Measurements from ENCODE around the gene TAF4.
A peak's percentile ranks its signal among the peaks of the same experiment; 100 is the strongest.

Gene TAF4

DNA sequence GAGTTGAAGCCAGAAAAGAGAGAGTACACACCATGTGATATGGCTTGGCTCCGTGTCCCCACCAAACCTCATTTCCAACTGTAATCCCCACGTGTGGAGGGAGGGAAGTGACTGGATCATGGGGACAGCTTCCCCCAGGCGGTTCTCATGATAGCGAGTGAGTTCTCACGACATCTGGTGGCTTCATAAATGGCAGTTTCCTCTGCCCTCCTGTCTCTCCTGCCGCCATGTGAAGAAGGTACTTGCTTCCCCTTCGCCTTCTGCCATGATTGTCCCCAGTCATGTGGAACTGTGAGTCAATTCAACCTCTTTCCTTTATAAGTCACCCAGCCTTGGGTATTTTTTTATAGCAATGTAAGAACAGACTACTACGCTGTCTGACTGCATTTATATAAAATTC lies 40.3 kb downstream of the TAF4 start:
- DNase-seq (ENCODE audit: low read depth): peak; percentile 2
- H3K4me1 ChIP-seq (ENCODE audit: control insufficient read depth, insufficient read depth, low read length): peaks cover 42% of the 10 kb centered on the region
- no peaks in the 10 kb centered on the region for H3K36me3 ChIP-seq (ENCODE audit: control insufficient read depth, insufficient read depth, low read length, severe bottlenecking)
- H3K9me3 ChIP-seq (ENCODE audit: control insufficient read depth, low read length): no peaks in the 10 kb centered on the region
- no peak overlapping the region for H3K4me3 ChIP-seq (ENCODE audit: low read length)
- peak overlapping the region; percentile 44 for H3K9ac ChIP-seq (ENCODE audit: low read length)
- H3K27me3 ChIP-seq (replicated peaks; ENCODE audit: control insufficient read depth, insufficient read depth, low read length): no peaks in the 10 kb centered on the region

DNA sequence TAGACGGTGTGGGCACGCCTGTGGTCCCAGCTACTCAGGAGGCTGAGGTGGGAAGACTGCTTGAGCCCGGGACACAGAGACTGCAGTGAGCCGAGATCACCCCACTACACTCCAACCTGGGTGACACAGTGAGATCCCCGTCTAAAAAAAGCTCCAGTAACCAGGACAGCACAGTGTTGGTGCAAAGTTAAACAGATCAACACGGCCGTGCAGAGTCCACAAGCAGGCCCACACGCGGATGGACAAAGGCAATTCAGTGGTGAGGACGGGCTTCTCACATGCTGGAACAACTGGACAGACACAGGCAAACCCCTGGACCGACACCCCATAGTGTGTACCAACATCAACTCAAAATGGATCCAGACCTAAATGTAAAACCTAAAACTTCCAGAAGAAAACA lies 41.7 kb downstream of the TAF4 start:
- H3K36me3 ChIP-seq (ENCODE audit: control insufficient read depth, insufficient read depth, low read length, severe bottlenecking): no peaks in the 10 kb centered on the region
- no peak for DNase-seq (ENCODE audit: low read depth)
- H3K4me1 ChIP-seq (ENCODE audit: control insufficient read depth, insufficient read depth, low read length): peaks cover 48% of the 10 kb centered on the region
- H3K9me3 ChIP-seq (ENCODE audit: control insufficient read depth, low read length): no peaks in the 10 kb centered on the region
- H3K27me3 ChIP-seq (replicated peaks; ENCODE audit: control insufficient read depth, insufficient read depth, low read length): no peaks in the 10 kb centered on the region
- no peak overlapping the region for H3K9ac ChIP-seq (ENCODE audit: low read length)
- H3K4me3 ChIP-seq (ENCODE audit: low read length): no peak overlapping the region

DNA sequence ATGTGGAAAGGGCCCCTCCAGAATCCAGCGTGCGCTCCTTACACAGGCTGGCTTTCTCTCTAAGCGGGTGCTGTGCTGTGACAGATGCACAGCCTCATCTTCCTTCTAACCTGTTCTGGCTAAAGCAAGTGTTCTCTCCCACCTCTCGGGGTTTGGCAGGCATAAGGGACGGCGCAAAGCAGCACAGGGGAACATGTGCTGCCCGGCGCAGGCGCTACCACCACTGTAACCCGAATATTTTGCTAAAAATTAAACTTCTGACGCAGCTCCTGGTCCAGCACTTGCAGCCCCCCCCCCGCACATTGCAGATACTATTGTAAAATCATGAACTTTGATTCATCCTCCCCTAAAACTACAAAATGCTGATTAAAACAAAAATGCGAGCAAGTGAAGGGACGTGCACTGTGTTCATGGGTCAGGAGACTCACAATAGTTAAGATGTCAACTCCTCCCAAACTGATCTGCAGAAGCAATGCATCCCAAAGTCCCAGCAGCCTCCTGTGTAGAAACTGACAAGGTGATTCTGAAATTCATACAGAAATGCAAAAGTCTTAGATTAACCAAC lies 43.0 kb downstream of the TAF4 start:
- Histone ChIP-seq H3K27me3 (replicated peaks; ENCODE audit: control insufficient read depth, insufficient read depth, low read length) (no peaks in the 10 kb centered on the region), H3K36me3 (ENCODE audit: control insufficient read depth, insufficient read depth, low read length, severe bottlenecking) (no peaks in the 10 kb centered on the region), H3K4me3 (ENCODE audit: low read length) (no peak overlapping the region), H3K9ac (ENCODE audit: low read length) (no peak overlapping the region), H3K4me1 (ENCODE audit: control insufficient read depth, insufficient read depth, low read length) (peaks cover 48% of the 10 kb centered on the region), H3K9me3 (ENCODE audit: control insufficient read depth, low read length) (no peaks in the 10 kb centered on the region)
- no peak for DNase-seq (ENCODE audit: low read depth)

DNA sequence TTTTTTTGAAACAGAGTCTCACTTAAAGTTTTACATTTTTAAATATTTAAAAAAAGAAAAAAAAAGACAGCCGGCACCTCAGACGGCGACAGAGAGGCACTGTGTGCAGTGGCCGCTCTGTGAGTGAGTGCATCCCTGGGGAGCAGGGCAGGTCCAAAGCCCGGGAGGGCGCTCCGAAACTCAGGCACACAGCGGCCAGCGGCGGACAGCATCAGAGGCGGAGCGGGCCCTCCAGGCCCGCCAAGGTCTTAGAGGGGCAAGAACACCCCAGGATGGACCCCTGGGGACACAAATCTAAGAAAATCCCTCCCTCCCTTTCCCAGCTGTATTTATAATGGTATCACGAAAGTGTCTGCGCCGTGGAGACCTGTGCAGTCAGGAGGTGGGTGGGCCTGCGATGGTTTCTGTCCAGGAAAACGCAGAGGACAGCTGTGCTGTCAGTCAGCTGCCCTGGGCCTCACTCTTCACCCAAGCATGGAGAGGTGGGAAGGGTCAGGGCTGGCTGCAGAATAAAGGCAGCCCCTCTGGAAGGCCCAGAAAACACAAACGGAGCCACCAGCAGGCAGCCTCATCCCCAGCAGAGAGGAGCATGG lies 43.8 kb downstream of the TAF4 start:
- no peaks in the 10 kb centered on the region for H3K36me3 ChIP-seq (ENCODE audit: control insufficient read depth, insufficient read depth, low read length, severe bottlenecking)
- no peak overlapping the region for H3K9ac ChIP-seq (ENCODE audit: low read length)
- peaks cover 42% of the 10 kb centered on the region for H3K4me1 ChIP-seq (ENCODE audit: control insufficient read depth, insufficient read depth, low read length)
- H3K27me3 ChIP-seq (replicated peaks; ENCODE audit: control insufficient read depth, insufficient read depth, low read length): no peaks in the 10 kb centered on the region
- no peak overlapping the region for H3K4me3 ChIP-seq (ENCODE audit: low read length)
- no peak for DNase-seq (ENCODE audit: low read depth)
- H3K9me3 ChIP-seq (ENCODE audit: control insufficient read depth, low read length): no peaks in the 10 kb centered on the region

DNA sequence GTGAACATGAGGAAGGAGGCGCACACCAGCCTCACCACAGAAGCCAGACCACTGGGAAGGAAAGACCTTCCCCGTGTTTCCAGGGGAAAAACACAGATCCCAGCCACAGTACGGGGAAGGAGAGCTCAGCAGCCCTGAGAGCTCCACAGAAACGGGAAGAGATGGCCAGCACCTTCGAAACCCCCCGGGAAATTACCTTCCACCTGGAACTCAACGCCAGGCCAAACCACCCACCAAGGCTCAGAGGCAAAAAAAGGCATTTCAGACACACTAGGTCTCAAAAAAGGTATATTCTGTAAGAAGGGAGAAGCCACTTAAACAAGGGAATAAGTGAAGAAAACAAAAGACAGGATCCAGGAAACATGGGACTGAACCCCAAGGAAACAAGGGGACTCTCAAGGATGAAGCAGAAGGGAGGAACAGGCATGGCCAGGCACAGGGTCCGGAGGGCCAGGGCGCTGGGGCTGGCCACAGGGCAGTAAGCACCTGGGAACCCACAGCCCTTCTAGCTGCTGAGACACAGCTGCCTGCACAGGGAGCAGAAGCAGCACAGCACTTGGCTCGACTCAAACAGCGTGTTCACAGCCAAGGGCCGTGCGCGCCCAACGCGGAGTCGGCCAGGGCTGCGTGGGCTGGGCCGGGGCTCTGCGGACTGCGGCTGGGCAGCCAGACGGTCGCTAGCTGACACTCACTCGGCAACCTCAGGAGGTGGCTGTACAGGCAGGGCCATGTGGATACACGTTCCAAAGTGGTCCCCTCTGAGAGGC lies 44.6 kb downstream of the TAF4 start:
- DNase-seq (ENCODE audit: low read depth): no peak
- H3K4me1 ChIP-seq (ENCODE audit: control insufficient read depth, insufficient read depth, low read length): peaks cover 36% of the 10 kb centered on the region
- H3K4me3 ChIP-seq (ENCODE audit: low read length): no peak overlapping the region

DNA sequence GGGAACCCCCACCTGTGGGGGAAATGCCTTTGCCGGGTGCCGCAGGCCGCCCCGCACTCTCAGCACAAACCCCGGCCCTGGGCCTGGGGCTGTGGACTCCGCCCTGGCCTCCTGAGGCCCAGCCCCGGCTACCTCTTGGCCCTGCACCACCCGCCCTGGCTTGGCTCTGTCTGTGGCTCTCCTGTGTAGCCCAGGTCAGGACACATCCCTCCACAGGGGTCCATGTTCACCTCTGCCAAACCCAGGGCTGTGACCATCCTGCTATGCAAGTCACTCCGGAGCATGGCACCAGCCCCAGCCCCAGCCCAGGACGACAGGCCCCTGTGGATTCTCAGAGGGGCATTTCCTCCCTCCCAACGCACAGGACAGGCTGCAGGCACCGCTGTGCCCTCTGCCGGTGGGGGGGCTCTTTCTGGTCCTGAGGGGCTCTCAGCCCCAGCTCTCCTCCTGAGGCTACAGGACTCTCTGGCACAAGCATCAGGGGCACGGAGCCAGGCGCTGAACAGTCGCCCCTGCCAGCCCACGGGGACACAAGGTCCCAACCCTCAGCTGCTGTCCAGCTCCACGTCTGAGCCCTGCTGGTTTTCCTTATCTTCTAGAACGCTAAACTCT lies 45.7 kb downstream of the TAF4 start:
- no peak for DNase-seq (ENCODE audit: low read depth)
- Histone ChIP-seq H3K4me3 (ENCODE audit: low read length) (no peak overlapping the region), H3K9ac (ENCODE audit: low read length) (no peak overlapping the region), H3K36me3 (ENCODE audit: control insufficient read depth, insufficient read depth, low read length, severe bottlenecking) (no peaks in the 10 kb centered on the region), H3K9me3 (ENCODE audit: control insufficient read depth, low read length) (no peaks in the 10 kb centered on the region), H3K27me3 (replicated peaks; ENCODE audit: control insufficient read depth, insufficient read depth, low read length) (no peaks in the 10 kb centered on the region), H3K4me1 (ENCODE audit: control insufficient read depth, insufficient read depth, low read length) (peaks cover 24% of the 10 kb centered on the region)

More for the DNA sequence above, 44.6 kb downstream of the TAF4 start:
- H3K36me3 ChIP-seq (ENCODE audit: control insufficient read depth, insufficient read depth, low read length, severe bottlenecking): no peaks in the 10 kb centered on the region
- H3K27me3 ChIP-seq (replicated peaks; ENCODE audit: control insufficient read depth, insufficient read depth, low read length): no peaks in the 10 kb centered on the region
- no peaks in the 10 kb centered on the region for H3K9me3 ChIP-seq (ENCODE audit: control insufficient read depth, low read length)
- no peak overlapping the region for H3K9ac ChIP-seq (ENCODE audit: low read length)

DNA sequence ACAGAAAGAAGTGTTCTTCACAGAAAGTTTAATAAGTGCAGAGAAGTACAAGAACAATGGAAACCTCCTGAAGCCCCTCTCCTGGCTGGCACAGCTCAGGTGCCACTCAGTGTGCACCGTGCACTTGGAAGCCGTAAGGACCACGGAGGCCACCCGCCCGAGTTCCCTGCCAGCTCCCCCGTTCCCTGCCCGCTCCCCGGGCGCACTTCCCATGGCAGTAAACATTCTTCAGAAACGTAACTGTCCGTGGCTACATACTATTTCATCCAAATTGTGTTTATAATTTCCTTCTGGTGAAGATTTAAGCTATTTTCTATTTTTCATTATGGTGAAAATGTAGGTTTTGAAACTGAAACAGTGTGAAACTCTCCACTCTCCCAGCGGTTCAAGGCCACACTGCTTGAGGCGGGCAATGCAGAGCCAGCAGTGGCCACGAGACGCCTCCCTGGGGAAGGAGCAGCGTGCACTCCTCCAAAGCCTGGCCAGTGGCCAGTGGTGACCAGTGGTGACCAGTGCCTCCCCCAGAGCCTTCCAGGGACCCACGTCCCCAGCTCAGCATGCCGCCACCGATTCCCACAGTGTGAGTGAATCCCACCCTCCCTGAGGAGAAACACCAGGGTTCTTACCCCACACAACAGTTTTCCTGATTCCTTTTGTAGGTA lies 46.4 kb downstream of the TAF4 start:
- H3K4me3 ChIP-seq (ENCODE audit: low read length): no peak overlapping the region
- H3K4me1 ChIP-seq (ENCODE audit: control insufficient read depth, insufficient read depth, low read length): peaks cover 22% of the 10 kb centered on the region
- H3K9me3 ChIP-seq (ENCODE audit: control insufficient read depth, low read length): no peaks in the 10 kb centered on the region
- no peaks in the 10 kb centered on the region for H3K36me3 ChIP-seq (ENCODE audit: control insufficient read depth, insufficient read depth, low read length, severe bottlenecking)
- no peak for DNase-seq (ENCODE audit: low read depth)
- no peaks in the 10 kb centered on the region for H3K27me3 ChIP-seq (replicated peaks; ENCODE audit: control insufficient read depth, insufficient read depth, low read length)
- no peak overlapping the region for H3K9ac ChIP-seq (ENCODE audit: low read length)

DNA sequence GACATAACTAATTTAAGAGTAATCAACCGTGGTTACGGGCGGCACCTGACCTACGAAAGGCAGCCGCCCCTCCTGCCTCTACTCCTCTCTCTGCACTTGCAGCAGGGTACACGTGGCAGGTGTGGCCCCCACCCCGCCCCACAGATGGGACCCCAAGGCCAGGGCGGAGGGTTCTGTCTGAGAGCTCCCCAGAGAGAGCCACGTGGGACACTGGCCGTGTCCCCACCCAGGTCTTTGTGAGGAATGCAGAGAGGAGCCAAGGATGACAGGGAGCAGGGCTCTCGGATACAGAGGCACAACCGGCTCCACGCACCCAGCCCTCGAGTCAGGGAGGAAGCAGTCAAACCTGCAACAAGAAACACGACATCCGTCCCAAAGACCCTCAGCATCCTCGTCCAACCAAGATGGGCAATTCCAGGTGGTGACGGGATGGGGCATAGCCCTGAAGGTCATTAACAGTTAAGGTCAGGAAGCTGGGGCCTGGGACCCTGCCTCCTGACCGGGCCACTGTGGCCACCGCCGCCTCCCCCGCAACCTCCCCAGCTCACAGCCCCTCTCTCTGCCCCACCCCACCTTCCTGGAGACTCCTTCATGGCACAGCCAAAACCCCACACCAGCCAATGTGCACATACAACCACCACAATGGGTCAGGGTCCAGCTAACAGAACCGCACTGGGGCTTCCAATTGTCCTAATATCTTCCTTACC lies 47.1 kb downstream of the TAF4 start:
- Histone ChIP-seq H3K9me3 (ENCODE audit: control insufficient read depth, low read length) (no peaks in the 10 kb centered on the region), H3K9ac (ENCODE audit: low read length) (no peak overlapping the region), H3K4me3 (ENCODE audit: low read length) (no peak overlapping the region), H3K27me3 (replicated peaks; ENCODE audit: control insufficient read depth, insufficient read depth, low read length) (no peaks in the 10 kb centered on the region), H3K4me1 (ENCODE audit: control insufficient read depth, insufficient read depth, low read length) (peaks cover 22% of the 10 kb centered on the region), H3K36me3 (ENCODE audit: control insufficient read depth, insufficient read depth, low read length, severe bottlenecking) (peaks cover under 1% of the 10 kb centered on the region)
- DNase-seq (ENCODE audit: low read depth): no peak

DNA sequence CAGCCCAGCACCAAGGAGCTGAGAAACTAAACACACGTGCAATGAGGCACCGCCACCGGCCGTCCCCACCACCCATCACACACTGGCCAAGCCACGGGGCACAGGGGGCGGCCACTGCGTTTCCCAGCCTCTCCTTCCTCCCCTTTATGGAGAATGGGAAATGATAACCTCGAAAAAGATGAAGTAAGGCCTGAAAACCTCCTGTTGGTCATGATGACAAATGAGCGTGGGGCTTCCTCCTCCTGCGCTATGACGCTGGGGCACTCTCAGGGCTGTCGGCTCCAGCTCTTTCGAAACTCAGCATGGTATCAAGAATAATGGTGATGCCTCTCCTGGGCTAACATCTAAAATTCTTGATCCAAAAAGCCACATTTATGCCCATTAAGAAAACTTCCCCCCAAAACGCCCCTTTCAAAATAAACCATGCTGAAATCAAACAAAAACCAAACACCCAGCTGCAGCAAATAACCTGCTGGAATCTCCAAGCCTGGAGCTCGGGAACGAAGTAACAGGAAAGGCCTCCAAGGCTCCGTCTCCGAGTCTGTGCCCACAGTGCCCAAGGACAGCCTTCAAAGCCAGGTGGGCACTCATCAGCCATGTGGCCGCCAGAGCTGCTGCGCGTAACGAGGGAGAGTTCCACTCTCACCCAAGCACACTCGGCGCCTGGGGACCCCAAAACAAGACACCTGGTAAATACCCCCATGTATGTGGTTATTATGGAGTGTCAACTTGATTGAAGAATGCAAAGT lies 50.0 kb downstream of the TAF4 start:
- Histone ChIP-seq H3K9me3 (ENCODE audit: control insufficient read depth, low read length) (no peaks in the 10 kb centered on the region), H3K36me3 (ENCODE audit: control insufficient read depth, insufficient read depth, low read length, severe bottlenecking) (peaks cover 16% of the 10 kb centered on the region), H3K27me3 (replicated peaks; ENCODE audit: control insufficient read depth, insufficient read depth, low read length) (no peaks in the 10 kb centered on the region), H3K9ac (ENCODE audit: low read length) (no peak overlapping the region), H3K4me1 (ENCODE audit: control insufficient read depth, insufficient read depth, low read length) (peaks cover 18% of the 10 kb centered on the region), H3K4me3 (ENCODE audit: low read length) (no peak overlapping the region)
- DNase-seq (ENCODE audit: low read depth): no peak

DNA sequence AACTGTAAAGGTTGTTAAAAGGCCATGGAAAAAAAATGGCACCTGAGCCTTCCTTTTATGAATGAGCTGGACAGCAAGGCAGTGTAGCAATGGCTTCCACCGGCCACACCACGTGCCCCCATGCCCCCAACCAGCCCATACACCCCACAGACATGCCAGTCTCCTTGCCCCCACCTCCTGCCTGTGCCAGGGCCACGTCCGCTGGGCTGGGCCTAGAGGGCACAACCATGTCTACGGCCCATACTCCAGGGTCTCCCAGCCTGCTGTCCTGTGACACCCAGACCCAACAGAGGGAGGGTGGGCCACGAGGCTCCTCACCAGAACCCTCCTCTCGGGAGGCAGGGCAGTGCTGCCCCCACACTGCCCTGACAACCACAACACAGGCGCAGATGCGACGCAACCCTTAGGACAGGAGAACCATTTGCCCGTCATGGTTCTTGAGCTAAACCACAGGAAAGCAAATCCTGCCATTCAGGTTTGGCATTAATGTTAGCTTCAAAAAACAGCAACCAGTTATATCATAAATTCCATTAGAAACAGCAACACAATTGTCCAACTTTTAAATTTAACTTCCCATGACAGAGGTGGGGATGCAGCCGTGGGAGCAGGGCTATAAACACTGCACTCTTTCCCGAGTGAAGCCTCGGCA lies 50.7 kb downstream of the TAF4 start:
- H3K36me3 ChIP-seq (ENCODE audit: control insufficient read depth, insufficient read depth, low read length, severe bottlenecking): peaks cover 16% of the 10 kb centered on the region
- no peak overlapping the region for H3K4me3 ChIP-seq (ENCODE audit: low read length)
- H3K9me3 ChIP-seq (ENCODE audit: control insufficient read depth, low read length): no peaks in the 10 kb centered on the region
- DNase-seq (ENCODE audit: low read depth): no peak
- peaks cover 16% of the 10 kb centered on the region for H3K4me1 ChIP-seq (ENCODE audit: control insufficient read depth, insufficient read depth, low read length)
- no peak overlapping the region for H3K9ac ChIP-seq (ENCODE audit: low read length)
- no peaks in the 10 kb centered on the region for H3K27me3 ChIP-seq (replicated peaks; ENCODE audit: control insufficient read depth, insufficient read depth, low read length)
